GM12878 (cell line): ENCODE data around the gene PERP. TPM values are rescaled to one million over a fixed set of nuclear protein-coding genes. Genes with fewer than 3 reads are reported as not detected.

ENCODE experiments used
- ATAC-seq: fragments of 200-7000 bp; cut with Tn5 transposase; 3 replicates; pipeline ENCODE4 v1.9.1; 2020; ENCODE audit warnings: mild to moderate bottlenecking, moderate library complexity
- BruUV-seq: library from RNA; stranded (reverse); fragments of 400-500 nt; replicated peaks from 2 replicates; lab custom pipeline; 2021; lab: Mats Ljungman, UMichigan
- CTCF ChIA-PET: fragments of 300-600 bp; sonication (Branson Sonifier 250); formaldehyde crosslinking; extraction: SDS; loops from one replicate; lab custom pipeline; 2021; ENCODE audit warnings: inconsistent platforms; lab: Yijun Ruan, JAX
- POLR2A ChIA-PET: fragments of 350-600 bp; formaldehyde crosslinking; extraction: SDS; loops from one replicate; lab custom pipeline; 2021; ENCODE audit warnings: inconsistent platforms; lab: Charles Lee
- RAD21 ChIA-PET: fragments of 300-600 bp; sonication (Branson Sonifier 250); formaldehyde crosslinking; loops from one replicate; lab custom pipeline; 2023; ENCODE audit warnings: antibody characterized with exemption; ENCODE audit not compliant: unreplicated experiment; lab: Charles Lee
- SMC1A ChIA-PET: fragments of 300-600 bp; sonication (Branson Sonifier 250); formaldehyde crosslinking; loops from one replicate; lab custom pipeline; 2023; ENCODE audit not compliant: unreplicated experiment, uncharacterized antibody; lab: Charles Lee
- DNase-seq: peaks from one replicate; pipeline ENCODE4 v3.0.0-alpha.2; 2011; ENCODE audit warnings: low read depth, low spot score
- FAIRE-seq: peaks from 3 replicates; lab custom pipeline; 2011; peaks lifted over from hg19 to GRCh38; lab: Jason Lieb, UNC
- H2AFZ ChIP-seq: 2 replicates; pipeline ENCODE4 v1.6.0; 2011; ENCODE audit warnings: low read depth, low read length, control low read depth; ENCODE audit not compliant: control insufficient read depth
- H3K27ac ChIP-seq: 2 replicates; pipeline ENCODE4 v1.5.1; 2011; ENCODE audit warnings: control low read depth; ENCODE audit not compliant: control insufficient read depth, insufficient read depth
- H3K27me3 ChIP-seq, 2 experiments: replicated peaks in 1 of 2; 2 replicates each; pipeline versions ENCODE4 v1.6.0 to v1.6.1; 2011; ENCODE audit warnings: low read length in 1 of 2; ENCODE audit not compliant: control insufficient read depth in 2 of 2, insufficient read depth in 2 of 2
- H3K36me3 ChIP-seq, 2 experiments: 2 replicates each; pipeline ENCODE4 v1.5.1; 2011; ENCODE audit warnings: low read length in 1 of 2; ENCODE audit not compliant: control insufficient read depth in 2 of 2, insufficient read depth in 2 of 2
- H3K4me1 ChIP-seq: 2 replicates; pipeline ENCODE4 v1.6.1; 2011; ENCODE audit warnings: mild to moderate bottlenecking, low read length, moderate library complexity, mixed read lengths; ENCODE audit not compliant: control insufficient read depth, insufficient read depth
- H3K4me2 ChIP-seq: 2 replicates; pipeline ENCODE4 v1.6.0; 2011; ENCODE audit warnings: control low read depth; ENCODE audit not compliant: control insufficient read depth, insufficient read depth
- H3K4me3 ChIP-seq: fragments of 200-600 bp; sonication (generic); 2 replicates; pipeline ENCODE4 v1.5.1; 2016
- H3K79me2 ChIP-seq: 2 replicates; pipeline ENCODE4 v1.6.0; 2011; ENCODE audit warnings: low read length; ENCODE audit not compliant: control insufficient read depth, insufficient read depth
- H3K9ac ChIP-seq: 2 replicates; pipeline ENCODE4 v1.8.0; 2011; ENCODE audit warnings: low read length, control low read depth, mixed read lengths; ENCODE audit not compliant: control insufficient read depth, insufficient read depth
- H3K9me3 ChIP-seq: replicated peaks from 3 replicates; pipeline ENCODE4 v1.5.1; 2011; ENCODE audit warnings: mild to moderate bottlenecking, low read length; ENCODE audit not compliant: control insufficient read depth, insufficient read depth
- H4K20me1 ChIP-seq: 2 replicates; pipeline ENCODE4 v1.6.0; 2011; ENCODE audit not compliant: control insufficient read depth, insufficient read depth
- ATF7 ChIP-seq: fragments of 450-650 bp; IDR thresholded peaks from 2 replicates; pipeline ENCODE4 v1.6.1; 2016; ENCODE audit warnings: low read depth, mild to moderate bottlenecking
- DPF2 ChIP-seq: fragments of 450-650 bp; IDR thresholded peaks from 2 replicates; pipeline ENCODE4 v1.6.1; 2017; ENCODE audit warnings: mild to moderate bottlenecking
- MTA3 ChIP-seq: IDR thresholded peaks from 2 replicates; pipeline ENCODE4 v1.6.1; 2012; ENCODE audit warnings: low read length, inconsistent platforms, borderline replicate concordance
- NFXL1 ChIP-seq: fragments of 450-650 bp; IDR thresholded peaks from 2 replicates; pipeline ENCODE4 v1.6.1; 2017; ENCODE audit warnings: antibody characterized with exemption, mild to moderate bottlenecking, borderline replicate concordance
- NFYB ChIP-seq: IDR thresholded peaks from 2 replicates; pipeline ENCODE4 v1.6.1; 2011; ENCODE audit warnings: low read depth, mild to moderate bottlenecking, low read length, improper control_type of control experiment, moderate library complexity; ENCODE audit not compliant: insufficient read depth
- RB1 ChIP-seq: fragments of 450-650 bp; formaldehyde crosslinking; IDR thresholded peaks from 2 replicates; pipeline ENCODE4 v1.6.1; 2017; ENCODE audit warnings: mild to moderate bottlenecking, borderline replicate concordance
- WRNIP1 ChIP-seq: IDR thresholded peaks from 2 replicates; pipeline ENCODE4 v1.6.1; 2011; ENCODE audit warnings: low read depth, low read length, improper control_type of control experiment, borderline replicate concordance
- ZBED1 ChIP-seq: IDR thresholded peaks from 2 replicates; pipeline ENCODE4 v1.6.1; 2016; ENCODE audit warnings: borderline replicate concordance
- WGBS: methylation state at CpG from one replicate; pipeline ENCODE4 v1.1.6; 2016; ENCODE audit warnings: low lambda C conversion rate; ENCODE audit not compliant: insufficient replicate concordance, insufficient coverage; ENCODE audit errors: missing lambda C conversion rate; 5-methylcytosine and 5-hydroxymethylcytosine counted together
- in situ Hi-C: fragments of 300-500 bp; cut with MboI; formaldehyde crosslinking; loops from 9 replicates; pipeline ENCODE4 v1.14.3; 2018; ENCODE audit warnings: mixed read lengths
- intact Hi-C: fragments of 100-400 bp; cut with micrococcal nuclease; formaldehyde crosslinking; loops from one replicate; pipeline ENCODE4 v1.14.2; 2022; ENCODE audit not compliant: unreplicated experiment
- polyA plus RNA-seq, 11 experiments: library from polyadenylated mRNA; depleted of rRNA in 4 of 11; unstranded in 6 of 11; stranded (reverse) in 5 of 11; fragments of >200 nt; fragmentation: Nextera tagmentation in 4 of 11; fragmentation: Illumina TruSeq in 1 of 11; extraction: Ambion mirVana in 4 of 11; extraction: Trizol in 1 of 11; gene quantifications; 1 replicate in 1 of 11; 2 replicates in 10 of 11; pipeline versions ENCODE4 v1.2.1 to v1.2.3, GENCODE V29; 2011 to 2016; ENCODE audit warnings: inconsistent platforms in 2 of 11, missing spikeins in 2 of 11, low read depth in 1 of 11
- total RNA-seq, 4 experiments: library from RNA; depleted of rRNA in 3 of 4; stranded (reverse); fragments of >200 nt in 3 of 4; fragmentation: Illumina TruSeq in 1 of 4; extraction: Trizol in 1 of 4; gene quantifications; 2 replicates each; pipeline versions ENCODE4 v1.2.1 to v1.2.3, GENCODE V29; 2013 to 2021

Gene PERP
- total and polyA plus RNA-seq, 10 of the 15 experiments (the other 5 are each of a cell fraction or from before 2014, with no cell fraction given) = 0.37 to 2.4 (median 0.75) TPM

DNA sequence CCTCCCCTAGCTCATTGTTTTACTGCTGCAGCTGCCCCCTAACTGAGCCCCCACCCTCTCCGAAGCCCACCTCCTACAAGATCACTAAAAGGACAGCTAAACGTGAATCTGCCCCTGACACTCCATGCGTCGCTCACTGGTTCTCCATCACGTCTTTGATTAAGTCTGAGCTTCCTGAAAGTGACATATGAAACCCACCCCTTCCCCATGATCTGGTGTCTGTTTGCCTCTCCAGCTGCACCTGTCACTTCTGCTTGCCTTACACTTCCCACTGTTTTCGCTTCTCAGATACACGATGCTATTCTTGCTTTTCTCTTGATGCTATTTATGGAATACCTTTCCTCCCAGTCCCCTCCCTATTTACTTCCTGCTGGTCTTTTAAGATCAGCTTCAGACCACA lies 8.0 kb upstream of the PERP start:
- Histone ChIP-seq H3K4me3 (no peak overlapping the region), H2AFZ (no peak overlapping the region), H3K27me3 (no peaks in the 10 kb centered on the region), H4K20me1 (no peaks in the 10 kb centered on the region), H3K4me1 (no peaks in the 10 kb centered on the region), H3K79me2 (no peaks in the 10 kb centered on the region), H3K9me3 (no peaks in the 10 kb centered on the region), H3K27ac (no peak overlapping the region), H3K4me2 (no peak overlapping the region), H3K36me3 (no peaks in the 10 kb centered on the region), H3K9ac (no peak overlapping the region)
- BruUV-seq = no TSS peak
- no peak for TF ChIP-seq ZBED1
- no peak for TF ChIP-seq WRNIP1
- TF ChIP-seq NFYB = no peak
- no peak for TF ChIP-seq RB1
- TF ChIP-seq DPF2 = no peak
- no peak for TF ChIP-seq ATF7
- TF ChIP-seq NFXL1 = no peak
- no peak for TF ChIP-seq MTA3
- RAD21 ChIA-PET = interaction anchor here (1.0 to 3.0 kb wide), 9 partner anchors 102 to 651 kb away, joined by 3 to 33 read pairs (median 4); no protein-coding TSS in a partner anchor
- FAIRE-seq (no peak), ATAC-seq (no peak), DNase-seq (no peak)
- in situ Hi-C loops = loop anchor here (5.0 to 10.0 kb wide), 4 partner anchors 172 to 642 kb away; no protein-coding TSS in a partner anchor
- CTCF ChIA-PET = interaction anchor here (0.6 to 8.0 kb wide), 40 partner anchors 8 to 1289 kb away, joined by 3 to 97 read pairs (median 6); partner anchors contain the start of gene HEBP2
- POLR2A ChIA-PET = no interaction called here
- intact Hi-C loops = loop anchor here (5.0 kb wide), 2 partner anchors 312 to 652 kb away; no protein-coding TSS in a partner anchor
- SMC1A ChIA-PET = interaction anchor here (0.6 to 5.4 kb wide), 13 partner anchors 9 to 651 kb away, joined by 3 to 46 read pairs (median 3); no protein-coding TSS in a partner anchor
- WGBS = 3% methylated on average over 7 of the region's 7 CpGs
